HG02884 (cell line): Measurements from ENCODE around the gene BIRC2.

ENCODE experiments used
- ATAC-seq: cut with Tn5 transposase; IDR thresholded peaks from one replicate; pipeline ENCODE4 v1.9.1; 2021; ENCODE audit warnings: mild to moderate bottlenecking, moderate library complexity; ENCODE audit not compliant: unreplicated experiment

Gene BIRC2

DNA sequence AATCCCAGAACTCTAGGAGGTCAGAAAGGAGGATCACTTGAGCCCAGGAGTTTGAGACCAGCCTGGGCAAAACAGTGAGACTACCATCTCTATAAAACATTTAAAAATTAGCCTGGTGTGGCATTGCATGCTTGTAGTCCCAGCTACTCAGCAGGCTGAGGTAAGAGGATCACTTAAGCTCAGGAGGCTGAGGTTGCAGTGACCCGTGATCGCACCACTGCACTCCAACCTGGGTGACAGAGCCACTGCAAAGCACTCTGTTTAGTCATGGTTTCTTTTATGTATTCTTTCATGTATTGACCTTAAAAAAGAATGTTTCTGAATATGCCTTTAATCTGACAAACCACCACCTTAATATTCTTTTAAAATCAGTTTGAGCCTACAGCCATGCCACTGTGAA lies 52.2 kb downstream of the BIRC2 start:
- no peak for ATAC-seq

DNA sequence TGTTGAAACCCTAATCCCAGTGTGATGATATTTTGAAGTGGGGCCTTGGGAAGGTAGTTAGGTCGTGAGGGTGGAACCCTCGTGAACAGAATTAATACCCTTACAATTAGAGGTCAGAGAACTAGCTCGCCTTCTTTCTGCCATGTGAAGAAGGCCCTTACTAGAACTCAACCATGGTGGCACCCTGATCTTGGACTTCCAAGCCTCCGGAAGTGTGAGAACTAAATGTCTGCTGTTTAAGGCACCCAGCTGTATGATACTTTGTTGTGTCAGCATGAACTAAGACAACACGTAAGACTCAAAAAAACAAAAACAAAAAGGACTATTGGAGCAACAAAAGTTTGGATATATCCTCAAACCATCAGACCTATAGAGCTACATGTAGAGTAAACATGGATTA lies 53.6 kb downstream of the BIRC2 start:
- no peak for ATAC-seq

DNA sequence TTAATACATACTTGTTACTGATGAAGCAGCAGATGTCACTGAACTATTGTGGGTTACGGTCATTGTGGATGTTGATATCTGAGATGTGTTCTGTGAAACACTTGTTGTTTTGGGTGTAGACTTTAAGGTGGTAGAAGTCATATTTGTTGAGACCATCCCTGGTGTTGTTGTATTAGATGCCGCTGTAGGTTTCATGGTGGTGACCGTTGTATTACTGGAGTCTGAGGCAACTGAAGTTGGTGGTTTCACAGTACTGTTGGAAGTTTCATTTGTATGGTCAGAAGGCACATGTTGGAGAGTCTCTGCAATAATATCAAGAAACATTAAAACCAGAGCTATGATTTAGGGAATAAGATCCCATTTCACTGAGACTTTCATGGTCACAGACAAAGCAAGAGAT lies 54.9 kb downstream of the BIRC2 start:
- no peak for ATAC-seq

- ATAC-seq: no peak
Measured at GRCh38 chr11:102402548-102402947, 55.5 kb downstream of the BIRC2 start.

DNA sequence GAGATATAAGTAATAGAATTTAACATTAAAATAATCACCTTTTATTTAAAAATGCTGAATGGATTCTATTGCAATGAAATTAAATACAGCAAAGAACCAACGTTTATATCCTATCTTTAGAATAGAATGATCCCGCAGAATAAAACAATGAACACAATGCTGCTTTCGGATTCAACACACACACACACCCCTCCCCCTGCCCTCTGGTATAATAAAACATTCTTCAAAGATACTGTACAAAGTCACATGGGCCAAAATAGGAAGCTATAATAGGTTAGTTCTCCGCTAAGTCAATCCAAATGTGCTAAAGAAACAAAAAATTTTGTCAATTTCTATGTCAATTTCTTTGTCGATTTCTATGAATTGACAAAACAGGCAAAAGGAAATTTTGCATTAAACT lies 58.5 kb downstream of the BIRC2 start:
- no peak for ATAC-seq

DNA sequence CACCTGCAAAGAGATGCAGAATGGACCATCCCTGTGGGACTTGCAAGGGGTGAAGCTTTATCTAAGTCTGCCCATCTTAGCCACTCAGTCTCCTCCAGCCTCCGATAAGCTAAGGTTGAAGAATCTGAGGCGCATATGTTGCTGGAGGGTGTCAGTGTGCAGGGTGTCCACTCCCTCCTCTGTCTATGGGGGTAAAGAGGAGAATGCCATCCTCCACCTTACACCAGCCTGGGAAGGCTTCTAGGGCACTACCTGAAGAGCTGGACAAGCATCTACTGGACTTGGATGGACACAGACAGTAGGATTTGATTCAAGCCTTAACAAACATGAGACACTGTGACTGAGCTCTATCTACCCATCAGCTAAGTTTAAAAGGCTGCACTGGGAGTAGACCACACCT lies 59.1 kb downstream of the BIRC2 start:
- ATAC-seq: no peak

GRCh38 chr11:102407901-102408300 lies 60.9 kb downstream of the BIRC2 start:
- no peak for ATAC-seq

DNA sequence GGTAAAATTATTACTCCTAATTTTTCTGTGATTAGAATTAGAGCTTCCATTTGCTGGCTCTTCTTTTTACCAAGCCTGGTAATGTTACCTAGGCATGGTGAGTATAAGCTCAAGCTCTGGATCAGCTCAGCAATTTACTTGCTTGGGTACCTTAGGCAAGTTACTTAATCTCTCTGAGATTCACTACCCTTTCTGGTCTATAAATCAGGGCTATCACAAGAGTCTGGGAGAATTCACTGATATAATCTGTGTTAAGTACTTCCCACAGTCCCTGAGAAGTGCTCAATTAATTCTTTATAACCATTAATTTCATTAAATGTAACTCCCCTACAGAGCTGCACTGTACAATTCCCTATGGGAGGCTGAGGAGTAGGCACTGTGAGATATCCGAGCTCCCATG lies 61.3 kb downstream of the BIRC2 start:
- ATAC-seq: no peak

DNA sequence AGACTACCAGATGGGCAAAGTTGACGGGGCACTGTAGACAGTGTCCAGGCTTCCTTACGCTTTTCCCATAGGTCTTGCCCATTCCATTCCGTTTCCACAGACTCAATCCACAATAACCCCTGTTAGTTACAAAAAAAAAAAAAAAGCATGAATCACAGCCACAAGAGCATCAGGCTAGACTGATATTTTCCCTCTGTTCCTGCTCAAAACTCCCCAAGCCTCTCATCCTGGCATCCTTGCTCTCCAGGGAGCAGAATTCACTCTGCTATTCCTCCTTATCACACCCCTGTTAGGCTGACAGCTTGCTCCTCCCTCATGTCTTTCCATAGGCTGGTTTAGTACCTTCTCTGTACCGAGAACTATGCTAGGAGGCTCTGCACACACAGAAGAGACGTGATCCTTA lies 63.4 kb downstream of the BIRC2 start:
- no peak for ATAC-seq

- ATAC-seq: no peak
Measured at GRCh38 chr11:102411142-102411541, 64.1 kb downstream of the BIRC2 start.

GRCh38 chr11:102413497-102413896 lies 66.5 kb downstream of the BIRC2 start:
- no peak for ATAC-seq

GRCh38 chr11:102414559-102414958 lies 67.5 kb downstream of the BIRC2 start:
- no peak for ATAC-seq

DNA sequence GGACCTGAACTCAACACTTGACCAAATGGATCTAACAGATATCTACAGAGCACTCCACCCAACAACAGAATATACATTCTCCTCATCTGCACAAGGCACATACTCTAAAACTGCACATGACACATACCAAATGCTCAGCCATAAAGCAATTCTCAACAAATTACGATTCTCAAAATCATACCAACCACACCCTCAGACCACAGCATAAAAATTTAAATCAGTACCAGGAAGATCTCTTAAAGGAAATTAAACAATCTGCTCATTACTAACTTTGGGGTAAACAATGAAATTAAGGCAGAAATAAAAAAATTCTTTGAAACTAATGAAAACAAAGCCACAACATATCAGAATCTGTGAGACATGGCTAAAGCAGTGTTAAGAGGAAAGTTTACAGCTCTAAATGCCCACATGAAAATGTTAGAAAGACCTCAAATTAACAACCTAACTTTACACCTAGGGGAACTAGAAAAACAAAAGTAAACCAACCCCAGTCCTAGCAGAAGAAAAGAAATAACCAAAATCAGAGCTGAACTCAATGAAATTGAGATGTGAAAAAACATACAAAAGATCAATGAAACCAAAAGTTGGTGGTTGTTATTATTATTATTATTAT lies 68.4 kb downstream of the BIRC2 start:
- no peak for ATAC-seq

DNA sequence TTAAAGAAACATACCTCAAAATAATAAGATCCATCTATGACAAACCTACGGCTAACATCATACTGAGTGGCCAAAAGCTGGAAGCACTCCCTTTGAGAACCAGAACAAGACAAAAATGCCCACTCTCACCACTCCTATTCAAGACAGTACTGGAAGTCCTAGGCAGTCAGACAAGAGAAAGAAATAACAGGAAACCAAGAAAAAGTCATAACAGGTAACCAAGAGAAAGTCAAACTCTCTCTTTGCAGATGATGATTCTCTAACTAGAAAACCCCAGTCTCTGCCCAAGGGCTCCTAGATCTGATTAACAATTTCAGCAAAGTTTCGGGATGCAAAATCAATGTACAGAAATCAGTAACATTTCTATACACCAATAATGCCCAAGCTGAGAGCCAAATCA lies 70.0 kb downstream of the BIRC2 start:
- peak; percentile 39 for ATAC-seq

DNA sequence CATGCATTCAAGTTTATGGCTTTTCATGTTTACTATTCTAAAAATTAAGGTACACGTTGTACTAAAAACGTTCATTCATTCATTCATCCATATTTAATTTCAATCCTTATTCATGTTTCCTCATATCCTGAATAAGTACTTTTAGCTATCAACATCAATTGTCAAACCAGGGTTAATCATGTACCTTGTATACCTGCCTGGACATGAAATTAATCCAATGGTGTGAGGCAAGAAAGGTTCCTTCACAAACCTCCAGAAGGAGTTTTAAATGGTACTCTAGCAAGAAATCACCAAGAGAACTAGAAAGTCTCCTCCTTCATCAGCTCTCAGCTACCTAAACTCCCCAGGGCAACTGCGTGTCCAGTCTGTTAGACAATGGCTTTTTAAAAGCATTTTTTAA lies 72.2 kb downstream of the BIRC2 start:
- no peak for ATAC-seq

DNA sequence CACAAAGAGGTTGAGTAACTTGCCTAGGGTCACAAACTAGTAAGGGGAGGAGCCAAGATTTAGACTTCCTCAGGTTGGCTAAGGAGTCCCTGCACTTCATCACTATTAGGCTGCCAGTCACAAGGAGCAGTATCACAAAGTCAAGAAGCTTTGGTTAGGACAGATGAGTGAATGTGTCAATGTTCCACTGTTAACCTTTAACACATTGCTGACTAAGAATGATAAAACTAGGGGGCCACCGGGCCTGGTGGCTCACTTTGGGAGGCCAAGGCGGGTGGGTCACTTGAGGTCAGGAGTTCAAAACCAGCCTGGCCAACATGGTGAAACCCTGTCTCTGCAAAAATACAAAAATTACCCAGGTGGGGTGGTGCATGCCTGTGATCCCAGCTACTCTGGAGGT lies 73.5 kb downstream of the BIRC2 start:
- ATAC-seq: peak; percentile 73

DNA sequence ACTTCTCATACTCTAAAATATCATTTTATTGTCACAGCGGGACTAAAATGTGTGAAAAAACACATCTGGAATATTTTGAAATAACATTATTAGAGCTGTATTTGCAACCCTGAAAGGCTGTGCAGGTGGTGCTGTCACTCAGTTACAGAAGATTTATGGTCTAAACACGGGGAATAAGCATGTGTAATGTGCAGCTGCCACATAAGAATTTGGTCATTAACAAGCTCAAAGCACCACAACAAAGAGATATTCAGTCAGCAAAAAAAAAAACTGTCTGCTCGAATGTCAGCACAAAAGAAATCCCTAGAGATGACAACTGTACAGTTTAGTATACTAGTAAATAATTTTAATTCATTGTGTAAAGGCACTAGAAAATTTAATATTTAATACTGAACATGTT lies 74.2 kb downstream of the BIRC2 start:
- no peak for ATAC-seq

DNA sequence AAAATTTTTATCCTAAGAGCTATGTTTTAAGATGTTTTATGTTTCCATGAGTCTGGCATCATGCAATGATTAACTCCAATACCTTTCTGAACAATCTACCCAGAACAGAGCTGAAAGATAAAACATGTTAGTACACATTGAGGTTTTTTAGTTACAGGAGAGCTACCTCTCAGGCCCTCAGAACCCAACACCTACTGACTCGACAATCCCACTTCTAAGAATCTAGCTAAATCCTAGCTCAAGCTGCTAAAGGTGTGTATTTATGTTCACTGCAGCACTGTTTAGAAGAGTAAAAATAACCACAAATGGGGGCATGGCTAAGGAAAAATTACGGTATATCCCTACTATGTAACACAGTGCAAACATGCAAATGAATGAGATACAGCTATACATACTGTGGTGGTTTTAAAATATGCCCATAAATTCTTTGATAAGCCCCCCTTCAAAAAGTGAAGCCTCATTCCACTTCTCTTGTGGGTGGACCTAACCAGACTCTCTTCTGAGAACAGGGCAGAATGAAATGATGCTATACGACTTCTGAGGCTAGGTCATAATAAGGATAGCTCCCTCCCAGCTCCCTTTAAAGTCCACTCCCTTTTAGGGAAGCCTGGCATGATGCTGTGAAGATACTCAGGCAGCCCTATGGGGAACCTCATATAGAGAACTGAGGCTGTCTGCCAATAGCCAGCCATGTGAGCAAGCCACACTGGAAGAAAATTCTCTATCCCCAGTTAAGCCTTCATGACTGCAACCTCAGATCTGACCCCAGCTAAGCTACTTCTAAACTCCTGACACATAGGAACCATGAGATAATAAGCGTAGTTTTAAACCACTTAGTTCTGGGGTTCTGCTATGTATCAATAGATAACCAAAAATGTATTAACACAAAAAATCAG lies 76.1 kb downstream of the BIRC2 start:
- ATAC-seq: no peak

DNA sequence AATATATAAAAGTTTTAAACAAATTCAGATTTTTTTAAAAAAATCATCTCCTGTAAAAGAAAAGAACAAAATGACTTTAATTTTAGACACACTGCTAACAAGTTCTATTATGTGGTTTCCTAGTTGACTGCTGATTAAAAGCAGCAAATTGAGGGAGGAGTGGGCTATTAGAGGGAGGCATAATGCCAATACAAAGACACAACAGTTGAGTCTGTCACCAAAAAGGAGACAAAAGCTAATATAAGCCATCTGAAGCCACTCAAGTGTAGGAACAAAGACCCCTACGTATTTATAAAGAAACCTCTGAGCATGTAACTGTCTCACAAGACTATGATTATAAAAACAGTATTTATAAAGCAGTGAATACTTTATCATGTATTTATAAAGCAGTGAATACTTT lies 76.9 kb downstream of the BIRC2 start:
- ATAC-seq: no peak

DNA sequence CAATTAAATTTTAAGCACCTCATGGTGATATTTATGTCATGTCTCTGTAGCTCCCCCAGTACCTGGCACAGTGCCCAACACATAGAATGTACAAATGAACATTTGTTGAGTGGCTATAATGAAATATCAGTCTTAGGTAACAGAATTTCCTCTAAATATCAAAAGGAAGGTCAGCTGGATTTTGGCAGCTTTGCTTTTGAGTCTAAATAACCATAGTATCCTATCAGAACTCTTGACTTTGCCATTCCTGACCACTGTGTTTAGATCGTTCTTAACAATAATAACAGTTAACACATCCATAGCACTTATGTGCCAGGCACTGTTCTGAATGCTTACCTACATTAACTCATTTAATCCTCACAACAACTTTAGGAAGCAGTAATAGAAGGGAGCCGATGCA lies 79.0 kb downstream of the BIRC2 start:
- no peak for ATAC-seq

- no peak for ATAC-seq
Measured at GRCh38 chr11:102426570-102426969, 79.6 kb downstream of the BIRC2 start.

DNA sequence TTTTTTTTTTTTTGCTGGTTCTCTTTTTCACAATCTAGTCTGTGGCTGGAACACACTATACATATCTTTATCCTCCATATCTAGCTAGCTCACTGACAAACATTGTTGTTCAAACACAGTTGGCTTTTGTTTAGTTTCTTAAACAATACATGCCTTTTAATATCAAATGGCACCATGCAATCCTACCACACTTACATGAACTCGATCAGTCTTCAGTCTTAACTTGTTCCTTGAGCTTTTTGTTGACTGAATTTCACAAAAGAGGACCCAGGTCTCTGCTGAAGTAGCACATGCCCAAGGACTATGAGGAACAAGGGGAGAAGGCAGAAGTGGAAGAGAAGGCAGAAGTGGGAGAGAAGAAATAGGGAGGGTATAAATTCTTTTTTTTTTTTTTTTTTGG lies 80.1 kb downstream of the BIRC2 start:
- ATAC-seq: no peak
